KMS-11 (cell line): ENCODE measurements around the gene CUTA.

Source experiments
- H2AFZ ChIP-seq: fragments of 200-600 bp; sonication (generic); 2 replicates; pipeline ENCODE4 v1.6.1; 2016; ENCODE audit warnings: antibody characterized with exemption, mixed run types, low read depth
- H3K27ac ChIP-seq: fragments of 200-600 bp; sonication (generic); 2 replicates; pipeline ENCODE4 v1.6.1; 2016; ENCODE audit warnings: mild to moderate bottlenecking, mixed run types
- H3K27me3 ChIP-seq: fragments of 200-600 bp; sonication (generic); 2 replicates; pipeline ENCODE4 v1.6.1; 2017; ENCODE audit warnings: mild to moderate bottlenecking, low read depth, mixed run types, moderate library complexity; ENCODE audit not compliant: insufficient read depth
- H3K36me3 ChIP-seq: fragments of 200-600 bp; sonication (generic); 2 replicates; pipeline ENCODE4 v1.6.1; 2017; ENCODE audit warnings: mild to moderate bottlenecking, mixed run types; ENCODE audit not compliant: insufficient read depth
- H3K4me1 ChIP-seq: fragments of 200-600 bp; sonication (generic); 2 replicates; pipeline ENCODE4 v1.6.1; 2016; ENCODE audit warnings: mild to moderate bottlenecking, low read depth, mixed run types; ENCODE audit not compliant: poor library complexity, severe bottlenecking
- H3K4me2 ChIP-seq: fragments of 200-600 bp; sonication (generic); 2 replicates; pipeline ENCODE4 v1.7.0; 2016; ENCODE audit warnings: mild to moderate bottlenecking, mixed run types
- H3K4me3 ChIP-seq: fragments of 200-600 bp; sonication (generic); IDR thresholded peaks from 2 replicates; pipeline ENCODE4 v1.6.1; 2017; ENCODE audit warnings: low read depth, low read length, mixed read lengths; ENCODE audit not compliant: insufficient read depth
- H3K79me2 ChIP-seq: fragments of 200-600 bp; sonication (generic); 2 replicates; pipeline ENCODE4 v1.6.1; 2016; ENCODE audit warnings: low read depth, mixed run types; ENCODE audit not compliant: insufficient read depth
- H3K9ac ChIP-seq: fragments of 200-600 bp; sonication (generic); 2 replicates; pipeline ENCODE4 v1.6.1; 2016; ENCODE audit warnings: mild to moderate bottlenecking, mixed run types
- H4K20me1 ChIP-seq: fragments of 200-600 bp; sonication (generic); 2 replicates; pipeline ENCODE4 v1.6.1; 2016; ENCODE audit warnings: mild to moderate bottlenecking, mixed run types; ENCODE audit not compliant: insufficient read depth
- CTCF ChIP-seq: fragments of 200-600 bp; sonication (generic); conservative IDR thresholded peaks from 2 replicates; pipeline ENCODE4 v1.6.1; 2017; ENCODE audit warnings: low read depth, mild to moderate bottlenecking, antibody characterized with exemption, low read length, moderate library complexity, mixed read lengths

CUTA gene

DNA sequence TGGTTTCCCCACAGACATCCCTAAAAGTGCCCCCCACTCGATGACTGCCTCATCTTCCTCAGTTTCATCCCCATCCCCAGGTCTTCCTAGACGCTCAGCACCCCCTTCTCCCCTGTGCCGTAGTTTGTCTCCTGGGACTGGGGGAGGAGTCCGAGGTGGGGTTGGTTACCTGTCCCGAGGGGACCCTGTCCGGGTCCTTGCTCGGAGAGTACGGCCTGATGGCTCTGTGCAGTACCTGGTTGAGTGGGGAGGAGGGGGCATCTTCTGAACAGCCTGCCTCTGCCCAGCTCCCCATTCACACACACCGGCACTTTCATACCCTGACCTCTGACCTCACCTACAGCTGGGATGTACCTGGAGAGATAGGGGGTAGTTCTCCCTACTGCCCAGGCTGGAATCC is 2.1 kb downstream of the CUTA start:
- TF ChIP-seq CTCF: no peak
- Histone ChIP-seq H3K27ac (no peak overlapping the region), H4K20me1 (no peaks in the 10 kb centered on the region), H3K4me1 (peaks cover 33% of the 10 kb centered on the region), H3K4me2 (peak overlapping the region; percentile 90), H3K4me3 (no peak overlapping the region), H3K36me3 (no peaks in the 10 kb centered on the region), H3K27me3 (no peaks in the 10 kb centered on the region), H3K9ac (no peak overlapping the region), H2AFZ (no peak overlapping the region), H3K79me2 (peaks cover 21% of the 10 kb centered on the region)

DNA sequence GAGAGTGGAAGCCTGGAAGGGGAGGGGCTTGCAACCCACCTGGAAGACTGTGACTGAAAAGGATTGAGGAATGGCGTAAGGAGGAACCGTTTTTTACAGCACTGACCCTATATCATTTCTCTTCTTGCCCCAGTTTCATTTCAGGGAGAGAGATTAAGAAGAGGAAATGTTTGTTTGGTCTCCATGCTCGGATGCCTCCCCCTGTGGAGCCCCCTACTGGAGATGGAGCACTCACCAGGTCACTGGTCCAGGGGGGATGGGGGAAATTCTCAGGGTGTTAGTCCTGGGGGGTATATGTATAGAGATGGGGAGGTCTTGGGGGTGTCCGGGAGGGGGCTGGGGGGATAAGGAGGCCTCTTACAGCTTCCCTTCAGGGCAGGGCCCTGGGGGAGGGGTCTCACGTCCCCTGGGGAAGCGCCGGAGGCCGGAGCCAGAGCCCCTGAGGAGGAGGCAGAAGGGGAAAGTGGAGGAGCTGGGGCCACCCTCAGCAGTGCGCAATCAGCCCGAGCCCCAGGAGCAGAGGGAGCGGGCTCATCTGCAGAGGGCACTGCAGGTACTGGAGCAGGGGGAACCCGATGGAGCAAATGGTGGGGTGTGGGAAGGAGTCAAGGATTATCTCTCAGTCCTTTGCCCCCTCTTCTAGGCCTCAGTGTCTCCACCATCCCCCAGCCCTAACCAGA is 3.2 kb downstream of the CUTA start:
- Histone ChIP-seq H3K27me3 (no peaks in the 10 kb centered on the region), H3K4me2 (no peak overlapping the region), H3K27ac (no peak overlapping the region), H3K4me3 (no peak overlapping the region), H3K36me3 (no peaks in the 10 kb centered on the region), H3K9ac (no peak overlapping the region), H3K79me2 (peaks cover 21% of the 10 kb centered on the region), H2AFZ (no peak overlapping the region), H3K4me1 (peaks cover 34% of the 10 kb centered on the region), H4K20me1 (no peaks in the 10 kb centered on the region)
- TF ChIP-seq CTCF: 0 out of 2 replicates have a peak, but pooled peaks have one; percentile 34

DNA sequence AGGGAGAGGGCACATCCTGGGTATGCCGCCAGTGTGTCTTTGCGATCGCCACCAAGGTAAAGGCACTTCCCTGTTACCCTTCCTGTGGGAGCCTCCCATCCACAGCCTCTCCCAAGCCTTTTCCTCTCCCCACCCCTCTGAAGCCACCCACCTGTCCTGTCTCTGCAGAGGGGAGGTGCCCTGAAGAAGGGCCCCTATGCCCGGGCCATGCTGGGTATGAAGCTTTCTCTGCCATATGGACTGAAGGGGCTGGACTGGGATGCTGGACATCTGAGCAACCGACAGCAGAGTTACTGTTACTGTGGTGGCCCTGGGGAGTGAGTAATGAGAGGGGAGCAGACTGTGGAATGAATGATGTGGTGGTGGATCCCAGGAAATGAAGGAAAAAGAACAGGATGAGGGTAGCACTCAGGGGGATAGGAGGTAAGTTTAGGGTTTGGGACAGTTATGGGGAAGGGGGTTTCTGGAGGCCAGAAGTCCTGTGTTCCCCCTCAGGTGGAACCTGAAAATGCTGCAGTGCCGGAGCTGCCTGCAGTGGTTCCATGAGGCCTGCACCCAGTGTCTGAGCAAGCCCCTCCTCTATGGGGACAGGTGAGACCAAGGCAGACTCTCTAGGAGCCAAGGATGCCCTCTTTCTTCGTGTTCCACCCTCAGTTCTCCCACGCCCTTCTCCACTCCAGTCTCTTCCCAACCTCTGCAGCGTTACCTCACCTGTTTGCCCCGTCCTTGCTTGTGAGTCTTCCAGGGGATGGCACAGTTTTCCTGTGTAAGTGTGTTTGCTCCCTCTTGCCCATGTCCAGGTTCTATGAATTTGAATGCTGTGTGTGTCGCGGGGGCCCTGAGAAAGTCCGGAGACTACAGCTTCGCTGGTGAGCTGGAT is 4.4 kb downstream of the CUTA start:
- Histone ChIP-seq H3K27ac (no peak overlapping the region), H3K9ac (no peak overlapping the region)

More for the DNA sequence above, 4.4 kb downstream of the CUTA start:
- Histone ChIP-seq H3K4me1 (peaks cover 27% of the 10 kb centered on the region), H2AFZ (no peak overlapping the region), H3K4me3 (no peak overlapping the region), H3K27me3 (no peaks in the 10 kb centered on the region), H4K20me1 (no peaks in the 10 kb centered on the region), H3K4me2 (no peak overlapping the region), H3K79me2 (peaks cover 21% of the 10 kb centered on the region), H3K36me3 (no peaks in the 10 kb centered on the region)
- TF ChIP-seq CTCF: no peak
